ENCODE data around the gene EIF4G3. TPM values are rescaled to one million over a fixed set of nuclear protein-coding genes. Genes with fewer than 3 reads are reported as not detected.

EIF4G3 gene
- total and polyA plus RNA-seq, 10 of the 15 experiments (the other 5 are each of a cell fraction or from before 2014, with no cell fraction given) = 7.4 to 45.1 (median 29.1) TPM

DNA sequence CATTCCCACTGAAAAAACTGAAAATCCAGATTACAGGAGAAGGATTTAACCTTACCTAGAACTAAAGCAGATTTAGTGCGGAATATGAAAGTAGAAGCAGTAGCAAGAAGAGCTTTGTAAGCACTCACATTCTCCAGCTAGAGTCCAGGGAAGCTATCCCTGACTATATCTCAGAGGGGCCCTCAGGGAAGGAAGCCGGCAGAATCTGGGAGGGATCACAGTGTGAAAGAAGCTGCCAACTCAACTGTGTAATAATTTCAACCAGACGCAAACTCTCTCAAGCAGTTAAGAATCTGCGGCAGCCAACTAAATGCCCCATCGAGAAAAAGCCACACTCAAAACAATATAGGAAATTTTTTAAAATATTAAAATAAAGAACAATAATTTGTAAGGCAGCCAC, 163.8 kb downstream of the EIF4G3 start:
- no peaks in the 10 kb centered on the region for H4K20me1 ChIP-seq (ENCODE audit: control insufficient read depth, insufficient read depth)
- H3K4me3 ChIP-seq = no peak overlapping the region
- DNase-seq (ENCODE audit: low read depth, low spot score) = no peak
- no peaks in the 10 kb centered on the region for H3K27me3 ChIP-seq (replicated peaks in 1 of 2; ENCODE audit: control insufficient read depth in 2 of 2, insufficient read depth in 2 of 2, low read length in 1 of 2)
- no peak overlapping the region for H3K27ac ChIP-seq (ENCODE audit: control insufficient read depth, insufficient read depth)
- POLR2A ChIA-PET = interaction anchor here (0.5 to 1.1 kb wide), 2 partner anchors 8 to 248 kb away, joined by 3 to 4 read pairs; no protein-coding TSS in a partner anchor
- H3K36me3 ChIP-seq (ENCODE audit: control insufficient read depth in 2 of 2, insufficient read depth in 2 of 2, low read length in 1 of 2) = no peaks in the 10 kb centered on the region
- H2AFZ ChIP-seq (ENCODE audit: control insufficient read depth, low read depth, low read length) = no peak overlapping the region
- BruUV-seq (replicated peaks) = no TSS peak
- no peak for FAIRE-seq
- in situ Hi-C loops (cut with MboI) = no loop called here
- SMC1A ChIA-PET (ENCODE audit: uncharacterized antibody, unreplicated experiment) = interaction anchor here (1.0 to 1.9 kb wide), 4 partner anchors 10 to 108 kb away, joined by 3 to 4 read pairs (median 4); no protein-coding TSS in a partner anchor
- RAD21 ChIA-PET (ENCODE audit: unreplicated experiment) = no interaction called here
- CTCF ChIA-PET = interaction anchor here (0.6 to 1.8 kb wide), 3 partner anchors 12 to 159 kb away, joined by 3 to 5 read pairs (median 3); no protein-coding TSS in a partner anchor
- TF ChIP-seq, protein P1, sequence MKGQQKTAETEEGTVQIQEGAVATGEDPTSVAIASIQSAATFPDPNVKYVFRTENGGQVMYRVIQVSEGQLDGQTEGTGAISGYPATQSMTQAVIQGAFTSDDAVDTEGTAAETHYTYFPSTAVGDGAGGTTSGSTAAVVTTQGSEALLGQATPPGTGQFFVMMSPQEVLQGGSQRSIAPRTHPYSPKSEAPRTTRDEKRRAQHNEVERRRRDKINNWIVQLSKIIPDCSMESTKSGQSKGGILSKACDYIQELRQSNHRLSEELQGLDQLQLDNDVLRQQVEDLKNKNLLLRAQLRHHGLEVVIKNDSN (IDR thresholded peaks at IDR 0.05; ENCODE audit: borderline replicate concordance, extremely low read length, insufficient read depth, low read depth, low read length) = no peak
- TF ChIP-seq JUND (IDR thresholded peaks at IDR 0.05; ENCODE audit: low read depth, low read length) (no peak), POLR2AphosphoS2 (IDR thresholded peaks at IDR 0.05; ENCODE audit: low read depth, low read length) (no peak), KDM1A (IDR thresholded peaks at IDR 0.05; ENCODE audit: borderline replicate concordance) (no peak), HDAC6 (IDR thresholded peaks at IDR 0.05; ENCODE audit: unreplicated experiment) (no peak), ZNF217 (IDR thresholded peaks at IDR 0.05) (no peak), NRF1 (conservative IDR thresholded peaks at IDR 0.05; ENCODE audit: low read depth, low read length) (no peak), NR2C2 (IDR thresholded peaks at IDR 0.05; ENCODE audit: borderline replicate concordance, control insufficient read depth, insufficient read length, low read depth) (no peak)
- TF ChIP-seq, protein P2, sequence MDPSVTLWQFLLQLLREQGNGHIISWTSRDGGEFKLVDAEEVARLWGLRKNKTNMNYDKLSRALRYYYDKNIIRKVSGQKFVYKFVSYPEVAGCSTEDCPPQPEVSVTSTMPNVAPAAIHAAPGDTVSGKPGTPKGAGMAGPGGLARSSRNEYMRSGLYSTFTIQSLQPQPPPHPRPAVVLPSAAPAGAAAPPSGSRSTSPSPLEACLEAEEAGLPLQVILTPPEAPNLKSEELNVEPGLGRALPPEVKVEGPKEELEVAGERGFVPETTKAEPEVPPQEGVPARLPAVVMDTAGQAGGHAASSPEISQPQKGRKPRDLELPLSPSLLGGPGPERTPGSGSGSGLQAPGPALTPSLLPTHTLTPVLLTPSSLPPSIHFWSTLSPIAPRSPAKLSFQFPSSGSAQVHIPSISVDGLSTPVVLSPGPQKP (IDR thresholded peaks at IDR 0.05; ENCODE audit: low read depth, low read length) = no peak
- no peak for ATAC-seq
- no peak overlapping the region for H3K9ac ChIP-seq (ENCODE audit: control insufficient read depth, insufficient read depth, low read length)
- 97% methylated on average over 5 of the region's 5 CpGs for WGBS (ENCODE audit: insufficient coverage, insufficient replicate concordance, low lambda C conversion rate, missing lambda C conversion rate)
- intact Hi-C loops (cut with micrococcal nuclease; ENCODE audit: unreplicated experiment) = no loop called here
- no peaks in the 10 kb centered on the region for H3K9me3 ChIP-seq (replicated peaks; ENCODE audit: control insufficient read depth, insufficient read depth, low read length)
- H3K4me1 ChIP-seq (ENCODE audit: control insufficient read depth, insufficient read depth, low read length) = peaks cover 4% of the 10 kb centered on the region; the same call in 1 of the 2 replicates
- no peaks in the 10 kb centered on the region; the same call in 1 of the 2 replicates for H3K79me2 ChIP-seq (ENCODE audit: control insufficient read depth, insufficient read depth, low read length)
- H3K4me2 ChIP-seq (ENCODE audit: control insufficient read depth, insufficient read depth) = no peak overlapping the region

Data from GM12878 (cell line).